Fibroblast of mammary gland (primary cell): ENCODE results near the gene PPM1L.
"Not testable (repeated sequence)": the region's sequence is repeated elsewhere in the genome, so short reads cannot be mapped to it uniquely, and the experiment has no call there.

Experiments
- DNase-seq: peaks from one replicate; pipeline ENCODE4 v3.0.0-alpha.2; 2010; ENCODE audit warnings: low read depth
- H3K4me3 ChIP-seq: 2 replicates; pipeline ENCODE4 v1.5.1; 2011; ENCODE audit warnings: low read depth, mild to moderate bottlenecking, low read length, moderate library complexity; ENCODE audit not compliant: control insufficient read depth
- TF ChIP-seq, protein P1 (sequence below): conservative IDR thresholded peaks from 2 replicates; pipeline ENCODE4 v1.5.1; 2011; ENCODE audit warnings: low read depth, low read length, inconsistent platforms; ENCODE audit not compliant: control insufficient read depth, insufficient read depth

PPM1L gene

DNA sequence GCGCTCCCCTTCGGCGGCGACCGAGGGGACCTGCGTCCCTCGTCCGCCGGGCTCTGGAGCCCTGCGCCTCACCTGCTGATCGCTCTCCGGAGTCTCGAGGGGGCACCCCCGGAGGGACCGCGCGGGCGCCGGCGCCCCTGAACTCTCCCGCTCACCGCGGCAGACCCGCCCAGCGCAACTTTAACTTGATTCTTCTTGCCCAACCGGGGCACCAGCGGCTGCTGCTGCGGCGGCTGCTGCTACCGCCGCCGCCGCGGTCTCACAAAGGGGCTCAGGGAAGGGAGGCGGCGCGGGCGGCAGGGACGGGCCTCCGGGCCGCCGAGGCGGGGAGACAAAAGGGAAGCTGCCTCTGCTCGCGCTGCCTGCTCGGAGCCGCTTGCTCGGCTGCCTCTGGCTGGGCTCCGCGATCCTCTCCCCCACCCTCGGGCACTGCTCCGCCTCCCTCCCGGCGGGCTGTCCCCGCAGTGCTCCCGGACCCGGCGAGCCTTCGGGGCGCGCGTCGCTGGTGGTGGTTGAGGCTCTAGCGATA, at the start of gene PPM1L:
Gene PPM1L, plus strand, starts transcription at position 456 of the 529 bp plus-strand sequence.
- DNase-seq: peak; percentile 8
- peak within 1 kb of the TSS; percentile 65 for H3K4me3 ChIP-seq
- TF ChIP-seq, protein P1, sequence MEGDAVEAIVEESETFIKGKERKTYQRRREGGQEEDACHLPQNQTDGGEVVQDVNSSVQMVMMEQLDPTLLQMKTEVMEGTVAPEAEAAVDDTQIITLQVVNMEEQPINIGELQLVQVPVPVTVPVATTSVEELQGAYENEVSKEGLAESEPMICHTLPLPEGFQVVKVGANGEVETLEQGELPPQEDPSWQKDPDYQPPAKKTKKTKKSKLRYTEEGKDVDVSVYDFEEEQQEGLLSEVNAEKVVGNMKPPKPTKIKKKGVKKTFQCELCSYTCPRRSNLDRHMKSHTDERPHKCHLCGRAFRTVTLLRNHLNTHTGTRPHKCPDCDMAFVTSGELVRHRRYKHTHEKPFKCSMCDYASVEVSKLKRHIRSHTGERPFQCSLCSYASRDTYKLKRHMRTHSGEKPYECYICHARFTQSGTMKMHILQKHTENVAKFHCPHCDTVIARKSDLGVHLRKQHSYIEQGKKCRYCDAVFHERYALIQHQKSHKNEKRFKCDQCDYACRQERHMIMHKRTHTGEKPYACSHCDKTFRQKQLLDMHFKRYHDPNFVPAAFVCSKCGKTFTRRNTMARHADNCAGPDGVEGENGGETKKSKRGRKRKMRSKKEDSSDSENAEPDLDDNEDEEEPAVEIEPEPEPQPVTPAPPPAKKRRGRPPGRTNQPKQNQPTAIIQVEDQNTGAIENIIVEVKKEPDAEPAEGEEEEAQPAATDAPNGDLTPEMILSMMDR: no peak

DNA sequence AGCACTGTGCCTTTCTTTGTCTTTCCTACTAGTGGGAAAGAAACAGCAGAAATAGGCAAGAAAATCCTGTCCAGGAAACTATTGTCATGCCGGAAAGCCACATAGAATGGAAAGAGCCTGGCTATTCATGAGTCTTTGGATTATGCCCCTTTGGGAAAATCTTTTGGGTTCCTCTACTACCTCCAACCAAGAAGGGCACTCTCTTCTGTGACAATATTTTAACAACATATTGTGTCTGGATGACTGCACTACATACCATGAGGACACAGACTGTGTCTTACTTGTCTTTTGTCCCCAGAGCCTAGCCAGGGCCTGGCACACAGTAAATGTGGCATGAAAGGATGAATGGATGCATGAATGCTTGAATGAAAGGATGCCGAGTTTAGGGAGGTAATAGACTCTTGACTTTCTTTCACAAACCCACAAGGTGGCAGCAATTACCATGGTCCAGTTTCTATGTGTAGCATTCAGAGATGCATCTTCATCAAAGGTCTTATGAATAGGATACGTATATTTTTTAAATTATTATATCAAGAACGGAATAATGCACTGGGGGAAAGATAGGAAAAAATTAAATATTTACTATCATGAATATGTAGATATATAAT, 48.7 kb upstream of the PPM1L start:
- DNase-seq: peak; percentile 66
- TF ChIP-seq, protein P1: peak; percentile 52
- H3K4me3 ChIP-seq: no peak overlapping the region

GRCh38 chr3:160709477-160710182, 46.4 kb upstream of the PPM1L start:
- DNase-seq: no peak
- TF ChIP-seq, protein P1: no peak
- H3K4me3 ChIP-seq: no peak overlapping the region

DNA sequence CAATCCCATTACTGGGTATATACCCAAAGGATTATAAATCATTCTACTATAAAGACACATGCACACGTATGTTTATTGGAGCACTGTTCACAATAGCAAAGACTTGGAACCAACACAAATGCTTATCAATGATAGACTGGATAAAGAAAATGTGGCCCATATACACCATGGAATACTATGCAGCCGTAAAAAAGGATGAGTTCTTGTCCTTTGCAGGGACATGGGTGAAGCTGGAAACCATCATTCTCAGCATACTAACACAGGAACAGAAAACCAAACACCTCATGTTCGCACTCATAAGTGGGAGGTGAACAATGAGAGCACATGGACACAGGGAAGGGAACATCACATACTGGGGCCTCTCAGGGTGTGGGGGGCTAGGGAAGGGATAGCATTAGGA, 42.9 kb upstream of the PPM1L start:
- DNase-seq, H3K4me3 ChIP-seq: not testable (repeated sequence)

GRCh38 chr3:160719710-160720109, 36.3 kb upstream of the PPM1L start:
- TF ChIP-seq, protein P1: no peak
- DNase-seq: no peak
- no peak overlapping the region for H3K4me3 ChIP-seq

- no peak overlapping the region for H3K4me3 ChIP-seq
- no peak for DNase-seq
- TF ChIP-seq, protein P1: no peak
Observed at GRCh38 chr3:160720123-160720746, 35.8 kb upstream of the PPM1L start.

GRCh38 chr3:160722331-160722730, 33.7 kb upstream of the PPM1L start:
- DNase-seq: no peak
- H3K4me3 ChIP-seq: no peak overlapping the region
- TF ChIP-seq, protein P1: no peak
